CD4-positive, CD25-positive, alpha-beta regulatory T cell (primary cell): Measurements from ENCODE around the gene LRRK1. TPM values are rescaled to one million over a fixed set of nuclear protein-coding genes. Genes with fewer than 3 reads are reported as not detected.

ENCODE experiments used
- ATAC-seq, 2 donors: fragments of 150-1000 bp; cut with Tn5 transposase; one replicate each; pipeline ENCODE4 v1.10.0; 2021; ENCODE audit warnings: low read depth in 2 of 2, moderate number of reproducible peaks in 2 of 2, moderate library complexity in 1 of 2
- DNase-seq, 3 donors: peaks; one replicate each; pipeline versions ENCODE4 v3.0.0 to v3.0.0-alpha.2; 2012 to 2022; ENCODE audit warnings: mixed read lengths in 1 of 3
- H3K27ac ChIP-seq: one replicate; pipeline ENCODE4 v1.7.0; 2013; ENCODE audit warnings: mild to moderate bottlenecking, low read length; ENCODE audit not compliant: insufficient read depth, poor library complexity, severe bottlenecking
- H3K27me3 ChIP-seq: one replicate; pipeline ENCODE4 v1.7.0; 2013; ENCODE audit warnings: low read length; ENCODE audit not compliant: control insufficient read depth, insufficient read depth
- H3K36me3 ChIP-seq: one replicate; pipeline ENCODE4 v1.7.0; 2013; ENCODE audit warnings: mild to moderate bottlenecking, low read length, moderate library complexity; ENCODE audit not compliant: control insufficient read depth, insufficient read depth
- H3K4me1 ChIP-seq: 2 replicates; pipeline ENCODE4 v1.7.0; 2013; ENCODE audit warnings: mild to moderate bottlenecking, low read length; ENCODE audit not compliant: insufficient read depth, control insufficient read depth, poor library complexity, severe bottlenecking
- H3K4me3 ChIP-seq: one replicate; pipeline ENCODE4 v1.7.0; 2013; ENCODE audit warnings: low read depth, mild to moderate bottlenecking, low read length, moderate library complexity
- H3K9me3 ChIP-seq, 2 experiments: 1 replicate in 1 of 2; 2 replicates in 1 of 2; pipeline ENCODE4 v1.7.0; 2013; ENCODE audit warnings: low read length in 2 of 2, mild to moderate bottlenecking in 1 of 2, moderate library complexity in 1 of 2; ENCODE audit not compliant: control insufficient read depth in 2 of 2
- H3K27ac Mint-ChIP-seq, 3 donors: one replicate each; pipeline ENCODE4 v1.8.0; 2020 to 2022; ENCODE audit warnings: mild to moderate bottlenecking in 3 of 3, mixed read lengths in 3 of 3, moderate library complexity in 2 of 3
- H3K27me3 Mint-ChIP-seq: one replicate; pipeline ENCODE4 v1.8.0; 2022; ENCODE audit warnings: mild to moderate bottlenecking, mixed read lengths
- H3K36me3 Mint-ChIP-seq: one replicate; pipeline ENCODE4 v1.8.0; 2020; ENCODE audit warnings: mixed read lengths
- H3K4me1 Mint-ChIP-seq, 4 donors: one replicate each; pipeline ENCODE4 v1.8.0; 2020 to 2022; ENCODE audit warnings: mixed read lengths in 4 of 4, mild to moderate bottlenecking in 1 of 4
- H3K4me3 Mint-ChIP-seq, 4 donors: one replicate each; pipeline ENCODE4 v1.8.0; 2020 to 2022; ENCODE audit warnings: mild to moderate bottlenecking in 4 of 4, mixed read lengths in 4 of 4, moderate library complexity in 3 of 4
- H3K9me3 Mint-ChIP-seq, 7 donors: one replicate each; pipeline ENCODE4 v1.8.0; 2020 to 2022; ENCODE audit warnings: mixed read lengths in 7 of 7, mild to moderate bottlenecking in 3 of 7, moderate library complexity in 2 of 7
- polyA plus RNA-seq, 4 donors: library from polyadenylated mRNA; unstranded; fragments of 300-500 nt; fragmentation: Illumina TruSeq; gene quantifications; one replicate each; pipeline ENCODE4 v1.2.3, GENCODE V29; 2021
- total RNA-seq: library from RNA; stranded (reverse); gene quantifications from one replicate; pipeline ENCODE4 v1.2.3, GENCODE V29; 2022

Gene LRRK1
- total and polyA plus RNA-seq, 5 donors from 2014 or later, result 0.06 to 0.17 TPM; not detected in 3

GRCh38 chr15:101113114-101114005 is 194.2 kb downstream of the LRRK1 start:
- Mint-ChIP-seq H3K36me3 (no peaks in the 10 kb centered on the region), H3K27me3 (peaks cover 6% of the 10 kb centered on the region)
- DNase-seq, result no peak

GRCh38 chr15:101114166-101114565 is 195.0 kb downstream of the LRRK1 start:
- no peak for ATAC-seq
- no peaks in the 10 kb centered on the region for H3K27me3 ChIP-seq
- DNase-seq, result no peak
- H3K36me3 Mint-ChIP-seq, result no peaks in the 10 kb centered on the region
- H3K4me3 Mint-ChIP-seq, result no peak overlapping the region
- H3K4me1 ChIP-seq, result no peaks in the 10 kb centered on the region
- no peak overlapping the region for H3K4me3 ChIP-seq
- peaks cover 0 to 3% (median 0%) of the 10 kb centered on the region in 4 donors for H3K4me1 Mint-ChIP-seq
- H3K9me3 Mint-ChIP-seq, result no peaks in the 10 kb centered on the region
- no peak overlapping the region for H3K27ac Mint-ChIP-seq
- no peaks in the 10 kb centered on the region for H3K36me3 ChIP-seq
- H3K9me3 ChIP-seq, result no peaks in the 10 kb centered on the region
- no peak overlapping the region for H3K27ac ChIP-seq
- peaks cover 6% of the 10 kb centered on the region for H3K27me3 Mint-ChIP-seq

More at GRCh38 chr15:101113114-101114005, 194.2 kb downstream of the LRRK1 start:
- H3K9me3 ChIP-seq, result no peaks in the 10 kb centered on the region
- no peaks in the 10 kb centered on the region for H3K4me1 ChIP-seq
- no peak overlapping the region for H3K27ac ChIP-seq
- H3K4me3 ChIP-seq, result no peak overlapping the region
- H3K27ac Mint-ChIP-seq, result no peak overlapping the region
- H3K36me3 ChIP-seq, result no peaks in the 10 kb centered on the region
- H3K27me3 ChIP-seq, result no peaks in the 10 kb centered on the region
- ATAC-seq, result no peak
- no peak overlapping the region for H3K4me3 Mint-ChIP-seq
- H3K4me1 Mint-ChIP-seq, result peaks cover 0 to 3% (median 0%) of the 10 kb centered on the region in 4 donors
- no peaks in the 10 kb centered on the region for H3K9me3 Mint-ChIP-seq

- H3K4me1 ChIP-seq, result no peaks in the 10 kb centered on the region
- H3K36me3 Mint-ChIP-seq, result no peaks in the 10 kb centered on the region
- peaks cover 0 to 3% (median 0%) of the 10 kb centered on the region in 4 donors for H3K4me1 Mint-ChIP-seq
- H3K27me3 Mint-ChIP-seq, result peaks cover 6% of the 10 kb centered on the region
- H3K4me3 Mint-ChIP-seq, result no peak overlapping the region
- H3K27me3 ChIP-seq, result no peaks in the 10 kb centered on the region
- ATAC-seq (no peak), DNase-seq (no peak)
- H3K9me3 ChIP-seq, result no peaks in the 10 kb centered on the region
- no peaks in the 10 kb centered on the region for H3K36me3 ChIP-seq
- no peak overlapping the region for H3K4me3 ChIP-seq
- no peak overlapping the region for H3K27ac ChIP-seq
- H3K9me3 Mint-ChIP-seq, result no peaks in the 10 kb centered on the region
- H3K27ac Mint-ChIP-seq, result no peak overlapping the region
These were observed 195.5 kb downstream of the LRRK1 start for GRCh38 chr15:101114610-101115009.

- H3K9me3 ChIP-seq, result no peaks in the 10 kb centered on the region
- Mint-ChIP-seq H3K4me3 (no peak overlapping the region), H3K36me3 (no peaks in the 10 kb centered on the region), H3K27me3 (peaks cover 6% of the 10 kb centered on the region), H3K27ac (no peak overlapping the region), H3K9me3 (no peaks in the 10 kb centered on the region), H3K4me1 (peaks cover 0 to 3% (median 0%) of the 10 kb centered on the region in 4 donors)
- no peak overlapping the region for H3K4me3 ChIP-seq
- no peak overlapping the region for H3K27ac ChIP-seq
- H3K27me3 ChIP-seq, result no peaks in the 10 kb centered on the region
- no peaks in the 10 kb centered on the region for H3K36me3 ChIP-seq
- no peaks in the 10 kb centered on the region for H3K4me1 ChIP-seq
- ATAC-seq (no peak), DNase-seq (no peak)
These were observed 196.2 kb downstream of the LRRK1 start for GRCh38 chr15:101115393-101115785.

GRCh38 chr15:101115786-101116680 is 196.9 kb downstream of the LRRK1 start:
- H3K9me3 Mint-ChIP-seq, result no peaks in the 10 kb centered on the region
- H3K9me3 ChIP-seq, result no peaks in the 10 kb centered on the region
- H3K27me3 ChIP-seq, result no peaks in the 10 kb centered on the region
- H3K36me3 Mint-ChIP-seq, result no peaks in the 10 kb centered on the region
- no peaks in the 10 kb centered on the region for H3K36me3 ChIP-seq
- no peak overlapping the region for H3K4me3 ChIP-seq
- no peak overlapping the region for H3K4me3 Mint-ChIP-seq
- peaks cover 6% of the 10 kb centered on the region for H3K27me3 Mint-ChIP-seq
- ATAC-seq (no peak), DNase-seq (no peak)
- no peak overlapping the region for H3K27ac Mint-ChIP-seq
- no peak overlapping the region for H3K27ac ChIP-seq
- no peaks in the 10 kb centered on the region for H3K4me1 ChIP-seq
- peaks cover 0 to 3% (median 0%) of the 10 kb centered on the region in 4 donors for H3K4me1 Mint-ChIP-seq

- no peaks in the 10 kb centered on the region for H3K36me3 Mint-ChIP-seq
- Histone ChIP-seq H3K27ac (no peak overlapping the region), H3K4me3 (no peak overlapping the region), H3K4me1 (no peaks in the 10 kb centered on the region), H3K36me3 (no peaks in the 10 kb centered on the region), H3K9me3 (no peaks in the 10 kb centered on the region), H3K27me3 (no peaks in the 10 kb centered on the region)
- no peaks in the 10 kb centered on the region for H3K9me3 Mint-ChIP-seq
- H3K4me1 Mint-ChIP-seq, result peaks cover 0 to 3% (median under 1%) of the 10 kb centered on the region in 4 donors
- H3K27ac Mint-ChIP-seq, result peak overlapping the region in 1 of 3 donors; percentile 11
- peaks cover under 1% of the 10 kb centered on the region for H3K27me3 Mint-ChIP-seq
- ATAC-seq, result no peak
- no peak for DNase-seq
- H3K4me3 Mint-ChIP-seq, result no peak overlapping the region
These were observed 197.5 kb downstream of the LRRK1 start for GRCh38 chr15:101116681-101116976.

GRCh38 chr15:101118116-101118515 is 199.0 kb downstream of the LRRK1 start:
- no peaks in the 10 kb centered on the region for H3K9me3 ChIP-seq
- ATAC-seq (no peak), DNase-seq (no peak)
- H3K27ac ChIP-seq, result no peak overlapping the region
- no peak overlapping the region for H3K27ac Mint-ChIP-seq
- no peaks in the 10 kb centered on the region for H3K36me3 ChIP-seq
- H3K9me3 Mint-ChIP-seq, result no peaks in the 10 kb centered on the region
- H3K4me1 Mint-ChIP-seq, result peaks cover 0 to 6% (median 0%) of the 10 kb centered on the region in 4 donors
- no peaks in the 10 kb centered on the region for H3K27me3 ChIP-seq
- H3K4me1 ChIP-seq, result no peaks in the 10 kb centered on the region
- no peak overlapping the region for H3K4me3 ChIP-seq
- no peaks in the 10 kb centered on the region for H3K27me3 Mint-ChIP-seq
- no peaks in the 10 kb centered on the region for H3K36me3 Mint-ChIP-seq
- no peak overlapping the region for H3K4me3 Mint-ChIP-seq
